Liver (tissue), 3 donors: Measurements from ENCODE around the gene ZNF578.

Source experiments
- EGR1 ChIP-seq, 2 donors: IDR thresholded peaks; 2 replicates each; pipeline ENCODE4 v1.6.1; 2016 to 2018; ENCODE audit warnings: antibody characterized with exemption in 2 of 2, low read depth in 2 of 2
- FOXA1 ChIP-seq: IDR thresholded peaks from 2 replicates; pipeline ENCODE4 v1.6.1; 2016; ENCODE audit warnings: antibody characterized with exemption
- GABPA ChIP-seq, 2 donors: IDR thresholded peaks in 1 of 2; conservative IDR thresholded peaks in 1 of 2; 2 replicates each; pipeline ENCODE4 v1.6.1; 2016; ENCODE audit warnings: antibody characterized with exemption in 2 of 2, mild to moderate bottlenecking in 1 of 2, moderate library complexity in 1 of 2
- JUND ChIP-seq, 2 donors: IDR thresholded peaks; 2 replicates each; pipeline ENCODE4 v1.6.1; 2016; ENCODE audit warnings: antibody characterized with exemption in 2 of 2
- RAD21 ChIP-seq, 2 donors: IDR thresholded peaks; 2 replicates each; pipeline ENCODE4 v1.6.1; 2016; ENCODE audit warnings: antibody characterized with exemption in 2 of 2, mild to moderate bottlenecking in 2 of 2
- TAF1 ChIP-seq: conservative IDR thresholded peaks from 2 replicates; pipeline ENCODE4 v1.6.1; 2016; ENCODE audit warnings: antibody characterized with exemption, mild to moderate bottlenecking
- YY1 ChIP-seq: IDR thresholded peaks from 2 replicates; pipeline ENCODE4 v1.6.1; 2016; ENCODE audit warnings: antibody characterized with exemption, mild to moderate bottlenecking
- TF ChIP-seq, protein P1 (sequence below): fragments of 150-350 bp; IDR thresholded peaks from 2 replicates; pipeline ENCODE4 v1.5.1; 2017; ENCODE audit warnings: improper control_type of control experiment, low read depth, low read length; ENCODE audit not compliant: missing input control
- TF ChIP-seq, protein P2 (sequence below): IDR thresholded peaks from 2 replicates; pipeline ENCODE4 v1.6.1; 2016; ENCODE audit warnings: antibody characterized with exemption
- TF ChIP-seq, protein P3 (sequence below): IDR thresholded peaks from 2 replicates; pipeline ENCODE4 v1.6.1; 2016; ENCODE audit warnings: antibody characterized with exemption
- TF ChIP-seq, protein P4 (sequence below): IDR thresholded peaks from 2 replicates; pipeline ENCODE4 v1.6.1; 2016; ENCODE audit warnings: antibody characterized with exemption
- TF ChIP-seq, protein P5 (sequence below): IDR thresholded peaks from 2 replicates; pipeline ENCODE4 v1.6.1; 2016; ENCODE audit warnings: antibody characterized with exemption, mild to moderate bottlenecking
- donor health status: healthy.
- donor health status: healthy.

DNA sequence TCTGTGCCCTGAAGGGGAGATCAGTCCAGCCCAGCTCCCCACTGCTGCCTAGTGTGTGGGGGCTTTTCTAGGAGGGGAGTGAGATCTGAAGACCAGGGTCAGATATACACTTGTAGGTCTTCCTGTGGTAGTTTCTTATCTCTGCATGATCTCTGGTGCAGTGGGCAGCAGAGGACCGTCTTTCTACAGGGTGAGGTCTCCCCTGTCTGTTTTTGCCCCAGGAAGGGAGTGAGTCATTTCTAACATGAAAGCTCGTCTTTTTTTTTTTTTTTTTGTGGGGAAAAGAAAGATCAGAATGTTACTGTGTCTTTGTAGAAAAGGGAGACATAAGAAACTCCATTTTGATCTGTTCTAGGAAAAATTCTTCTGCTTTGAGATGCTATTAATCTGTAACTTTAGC lies 65.3 kb downstream of the ZNF578 start:
- TF ChIP-seq, protein P1, sequence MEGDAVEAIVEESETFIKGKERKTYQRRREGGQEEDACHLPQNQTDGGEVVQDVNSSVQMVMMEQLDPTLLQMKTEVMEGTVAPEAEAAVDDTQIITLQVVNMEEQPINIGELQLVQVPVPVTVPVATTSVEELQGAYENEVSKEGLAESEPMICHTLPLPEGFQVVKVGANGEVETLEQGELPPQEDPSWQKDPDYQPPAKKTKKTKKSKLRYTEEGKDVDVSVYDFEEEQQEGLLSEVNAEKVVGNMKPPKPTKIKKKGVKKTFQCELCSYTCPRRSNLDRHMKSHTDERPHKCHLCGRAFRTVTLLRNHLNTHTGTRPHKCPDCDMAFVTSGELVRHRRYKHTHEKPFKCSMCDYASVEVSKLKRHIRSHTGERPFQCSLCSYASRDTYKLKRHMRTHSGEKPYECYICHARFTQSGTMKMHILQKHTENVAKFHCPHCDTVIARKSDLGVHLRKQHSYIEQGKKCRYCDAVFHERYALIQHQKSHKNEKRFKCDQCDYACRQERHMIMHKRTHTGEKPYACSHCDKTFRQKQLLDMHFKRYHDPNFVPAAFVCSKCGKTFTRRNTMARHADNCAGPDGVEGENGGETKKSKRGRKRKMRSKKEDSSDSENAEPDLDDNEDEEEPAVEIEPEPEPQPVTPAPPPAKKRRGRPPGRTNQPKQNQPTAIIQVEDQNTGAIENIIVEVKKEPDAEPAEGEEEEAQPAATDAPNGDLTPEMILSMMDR, result no peak
- TF ChIP-seq TAF1 (no peak), RAD21 (IDR thresholded peaks at IDR 0.05) (no peak), YY1 (no peak), EGR1 (IDR thresholded peaks at IDR 0.05; ENCODE audit: low read depth in 2 of 2) (no peak), GABPA (IDR thresholded peaks at IDR 0.05 in 1 of 2, conservative IDR thresholded peaks at IDR 0.05 in 1 of 2) (no peak), FOXA1 (no peak), JUND (IDR thresholded peaks at IDR 0.05) (no peak)
- TF ChIP-seq, protein P2, sequence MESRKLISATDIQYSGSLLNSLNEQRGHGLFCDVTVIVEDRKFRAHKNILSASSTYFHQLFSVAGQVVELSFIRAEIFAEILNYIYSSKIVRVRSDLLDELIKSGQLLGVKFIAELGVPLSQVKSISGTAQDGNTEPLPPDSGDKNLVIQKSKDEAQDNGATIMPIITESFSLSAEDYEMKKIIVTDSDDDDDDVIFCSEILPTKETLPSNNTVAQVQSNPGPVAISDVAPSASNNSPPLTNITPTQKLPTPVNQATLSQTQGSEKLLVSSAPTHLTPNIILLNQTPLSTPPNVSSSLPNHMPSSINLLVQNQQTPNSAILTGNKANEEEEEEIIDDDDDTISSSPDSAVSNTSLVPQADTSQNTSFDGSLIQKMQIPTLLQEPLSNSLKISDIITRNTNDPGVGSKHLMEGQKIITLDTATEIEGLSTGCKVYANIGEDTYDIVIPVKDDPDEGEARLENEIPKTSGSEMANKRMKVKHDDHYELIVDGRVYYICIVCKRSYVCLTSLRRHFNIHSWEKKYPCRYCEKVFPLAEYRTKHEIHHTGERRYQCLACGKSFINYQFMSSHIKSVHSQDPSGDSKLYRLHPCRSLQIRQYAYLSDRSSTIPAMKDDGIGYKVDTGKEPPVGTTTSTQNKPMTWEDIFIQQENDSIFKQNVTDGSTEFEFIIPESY, result no peak
- TF ChIP-seq, protein P3, sequence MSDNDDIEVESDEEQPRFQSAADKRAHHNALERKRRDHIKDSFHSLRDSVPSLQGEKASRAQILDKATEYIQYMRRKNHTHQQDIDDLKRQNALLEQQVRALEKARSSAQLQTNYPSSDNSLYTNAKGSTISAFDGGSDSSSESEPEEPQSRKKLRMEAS, result no peak
- TF ChIP-seq, protein P4, sequence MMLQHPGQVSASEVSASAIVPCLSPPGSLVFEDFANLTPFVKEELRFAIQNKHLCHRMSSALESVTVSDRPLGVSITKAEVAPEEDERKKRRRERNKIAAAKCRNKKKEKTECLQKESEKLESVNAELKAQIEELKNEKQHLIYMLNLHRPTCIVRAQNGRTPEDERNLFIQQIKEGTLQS, result no peak
- TF ChIP-seq, protein P5, sequence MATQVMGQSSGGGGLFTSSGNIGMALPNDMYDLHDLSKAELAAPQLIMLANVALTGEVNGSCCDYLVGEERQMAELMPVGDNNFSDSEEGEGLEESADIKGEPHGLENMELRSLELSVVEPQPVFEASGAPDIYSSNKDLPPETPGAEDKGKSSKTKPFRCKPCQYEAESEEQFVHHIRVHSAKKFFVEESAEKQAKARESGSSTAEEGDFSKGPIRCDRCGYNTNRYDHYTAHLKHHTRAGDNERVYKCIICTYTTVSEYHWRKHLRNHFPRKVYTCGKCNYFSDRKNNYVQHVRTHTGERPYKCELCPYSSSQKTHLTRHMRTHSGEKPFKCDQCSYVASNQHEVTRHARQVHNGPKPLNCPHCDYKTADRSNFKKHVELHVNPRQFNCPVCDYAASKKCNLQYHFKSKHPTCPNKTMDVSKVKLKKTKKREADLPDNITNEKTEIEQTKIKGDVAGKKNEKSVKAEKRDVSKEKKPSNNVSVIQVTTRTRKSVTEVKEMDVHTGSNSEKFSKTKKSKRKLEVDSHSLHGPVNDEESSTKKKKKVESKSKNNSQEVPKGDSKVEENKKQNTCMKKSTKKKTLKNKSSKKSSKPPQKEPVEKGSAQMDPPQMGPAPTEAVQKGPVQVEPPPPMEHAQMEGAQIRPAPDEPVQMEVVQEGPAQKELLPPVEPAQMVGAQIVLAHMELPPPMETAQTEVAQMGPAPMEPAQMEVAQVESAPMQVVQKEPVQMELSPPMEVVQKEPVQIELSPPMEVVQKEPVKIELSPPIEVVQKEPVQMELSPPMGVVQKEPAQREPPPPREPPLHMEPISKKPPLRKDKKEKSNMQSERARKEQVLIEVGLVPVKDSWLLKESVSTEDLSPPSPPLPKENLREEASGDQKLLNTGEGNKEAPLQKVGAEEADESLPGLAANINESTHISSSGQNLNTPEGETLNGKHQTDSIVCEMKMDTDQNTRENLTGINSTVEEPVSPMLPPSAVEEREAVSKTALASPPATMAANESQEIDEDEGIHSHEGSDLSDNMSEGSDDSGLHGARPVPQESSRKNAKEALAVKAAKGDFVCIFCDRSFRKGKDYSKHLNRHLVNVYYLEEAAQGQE, result no peak
